ENCODE results near the gene CHAF1B.

- TF ChIP-seq POLR2A (IDR thresholded peaks at IDR 0.05; ENCODE audit: low read length) (no peak), GATA1 (IDR thresholded peaks at IDR 0.05; ENCODE audit: low read depth, low read length) (no peak)
These were observed 12.4 kb downstream of the CHAF1B start for GRCh38 chr21:36397606-36398005.

Data from erythroblast (primary cell).